PC-9 (cell line): Measurements from ENCODE around the gene C1orf232. TPM values are rescaled to one million over a fixed set of nuclear protein-coding genes. Genes with fewer than 3 reads are reported as not detected.

ENCODE experiments used
- BruUV-seq: library from RNA; stranded (reverse); fragments of 400-500 nt; replicated peaks from 2 replicates; lab custom pipeline; 2021; lab: Mats Ljungman, UMichigan
- CTCF ChIA-PET: fragments of 300-600 bp; sonication (Branson Sonifier 250); formaldehyde crosslinking; loops from one replicate; lab custom pipeline; 2022; ENCODE audit warnings: antibody characterized with exemption; lab: Charles Lee
- POLR2A ChIA-PET: fragments of 300-600 bp; sonication (Branson Sonifier 250); formaldehyde crosslinking; loops from one replicate; lab custom pipeline; 2022; ENCODE audit warnings: antibody characterized with exemption; ENCODE audit not compliant: unreplicated experiment; lab: Charles Lee
- DNase-seq, 2 experiments: peaks; one replicate each; pipeline versions ENCODE4 v3.0.0 to v3.0.0-alpha.2; 2015 to 2022; ENCODE audit warnings: mixed read lengths in 1 of 2
- H2AFZ ChIP-seq: fragments of 200-600 bp; sonication (generic); 2 replicates; pipeline ENCODE4 v1.8.1; 2017; ENCODE audit warnings: antibody characterized with exemption
- H3F3A ChIP-seq: fragments of 200-600 bp; sonication (generic); 2 replicates; pipeline ENCODE4 v1.8.1; 2017; ENCODE audit warnings: antibody characterized with exemption, mild to moderate bottlenecking, low read depth; ENCODE audit not compliant: insufficient read depth
- H3K27ac ChIP-seq: fragments of 200-600 bp; sonication (generic); 2 replicates; pipeline ENCODE4 v1.6.1; 2016; ENCODE audit warnings: mixed run types
- H3K27me3 ChIP-seq: fragments of 200-600 bp; sonication (generic); 2 replicates; pipeline ENCODE4 v1.6.1; 2016; ENCODE audit warnings: low read depth, mixed run types; ENCODE audit not compliant: insufficient read depth
- H3K36me3 ChIP-seq: fragments of 200-600 bp; sonication (generic); 2 replicates; pipeline ENCODE4 v1.6.1; 2016; ENCODE audit warnings: low read depth, mixed run types
- H3K4me1 ChIP-seq: fragments of 200-600 bp; sonication (generic); replicated peaks from 2 replicates; pipeline ENCODE4 v1.6.1; 2016; ENCODE audit warnings: mixed run types; ENCODE audit not compliant: insufficient read depth
- H3K4me2 ChIP-seq: fragments of 200-600 bp; sonication (generic); 2 replicates; pipeline ENCODE4 v1.6.1; 2017; ENCODE audit warnings: mixed run types
- H3K4me3 ChIP-seq: fragments of 200-600 bp; sonication (generic); 2 replicates; pipeline ENCODE4 v1.6.1; 2016; ENCODE audit warnings: mixed run types
- H3K79me2 ChIP-seq: fragments of 200-600 bp; sonication (generic); 2 replicates; pipeline ENCODE4 v1.6.1; 2017; ENCODE audit warnings: low read depth, mixed run types
- H3K9me2 ChIP-seq: fragments of 200-600 bp; sonication (generic); 2 replicates; pipeline ENCODE4 v1.8.1; 2017; ENCODE audit warnings: mild to moderate bottlenecking; ENCODE audit not compliant: insufficient read depth
- H3K9me3 ChIP-seq: fragments of 200-600 bp; sonication (generic); 2 replicates; pipeline ENCODE4 v1.8.1; 2016; ENCODE audit warnings: low read depth; ENCODE audit not compliant: insufficient read depth
- H4K20me1 ChIP-seq: fragments of 200-600 bp; sonication (generic); 2 replicates; pipeline ENCODE4 v1.8.1; 2017; ENCODE audit not compliant: insufficient read depth
- CTCF ChIP-seq: fragments of 200-600 bp; sonication (generic); conservative IDR thresholded peaks from 2 replicates; pipeline ENCODE4 v1.6.1; 2017; ENCODE audit warnings: mixed run types, antibody characterized with exemption, mild to moderate bottlenecking, moderate library complexity
- EZH2 ChIP-seq: fragments of 200-600 bp; sonication (generic); IDR thresholded peaks from 2 replicates; pipeline ENCODE4 v1.8.0; 2017; ENCODE audit warnings: antibody characterized with exemption, low read depth
- intact Hi-C: fragments of 100-400 bp; cut with micrococcal nuclease; formaldehyde crosslinking; loops from one replicate; pipeline ENCODE4 v1.10.0; 2022; ENCODE audit not compliant: unreplicated experiment
- total RNA-seq: library from RNA; stranded (reverse); gene quantifications from 2 replicates; pipeline ENCODE4 v1.2.3, GENCODE V29; 2021

The C1orf232 gene
- total RNA-seq, 1 experiment from 2014 or later = not detected

GRCh38 chr1:26182383-26182696, 13.6 kb upstream of the C1orf232 start:
- no peaks in the 10 kb centered on the region for H3K9me3 ChIP-seq
- ChIA-PET CTCF (no interaction called here), POLR2A (no interaction called here)
- H3K4me3 ChIP-seq = no peak overlapping the region
- intact Hi-C loops = no loop called here
- TF ChIP-seq CTCF (no peak), EZH2 (no peak)
- peaks cover 6% of the 10 kb centered on the region; the same call in 1 of the 2 replicates for H3K36me3 ChIP-seq
- no TSS peak for BruUV-seq
- H2AFZ ChIP-seq = no peak overlapping the region
- H4K20me1 ChIP-seq = no peaks in the 10 kb centered on the region
- peaks cover 26% of the 10 kb centered on the region for H3K4me1 ChIP-seq
- H3K27me3 ChIP-seq = no peaks in the 10 kb centered on the region
- DNase-seq = no peak
- H3K9me2 ChIP-seq = no peaks in the 10 kb centered on the region
- H3F3A ChIP-seq = peaks cover 15% of the 10 kb centered on the region
- peak overlapping the region; percentile 38 for H3K4me2 ChIP-seq
- peaks cover 14% of the 10 kb centered on the region for H3K79me2 ChIP-seq
- H3K27ac ChIP-seq = peak overlapping the region; percentile 74

DNA sequence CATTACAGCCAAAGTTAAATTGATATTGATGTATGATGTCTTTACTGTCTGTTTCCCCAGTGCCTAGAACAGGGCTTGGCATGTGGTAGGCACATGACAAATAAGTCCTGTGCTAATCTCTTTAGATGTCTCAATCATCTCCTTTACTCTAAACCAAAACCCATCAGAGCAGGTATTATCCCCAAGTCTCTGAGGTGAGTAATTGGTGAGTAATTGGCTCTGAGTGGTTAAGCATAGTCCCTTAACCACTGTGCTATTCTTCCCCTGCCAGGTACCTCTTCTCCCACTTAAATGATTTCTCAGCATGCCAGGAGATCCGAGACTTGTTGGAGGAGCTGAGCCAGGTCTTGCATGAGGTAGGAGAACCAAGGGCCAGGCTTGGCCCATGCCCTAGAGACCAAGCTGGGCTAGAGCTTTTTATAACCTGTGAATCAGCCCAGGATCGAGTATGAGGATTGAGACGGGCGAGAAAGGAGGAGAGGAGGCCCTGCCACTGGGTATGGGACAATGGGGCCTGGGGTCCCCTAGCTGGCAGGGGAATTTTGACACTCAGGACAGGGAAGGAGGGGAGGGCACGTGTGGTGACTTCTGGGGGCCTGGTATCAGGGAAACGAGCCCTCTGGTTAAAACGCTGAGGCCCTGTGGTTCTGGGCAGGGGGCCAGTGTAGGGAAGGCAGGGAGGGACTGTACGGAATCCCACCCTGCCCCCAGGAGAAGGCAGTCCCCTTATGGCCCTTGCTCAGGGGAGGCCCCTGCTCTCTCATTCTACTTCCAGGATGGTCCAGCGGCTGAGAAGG, 13.0 kb upstream of the C1orf232 start:
- ChIA-PET CTCF (no interaction called here), POLR2A (no interaction called here)
- H3K9me2 ChIP-seq = no peaks in the 10 kb centered on the region
- peaks cover 26% of the 10 kb centered on the region for H3K4me1 ChIP-seq
- peak in 1 of 2 experiments; percentile 93 for DNase-seq
- peak overlapping the region; percentile 74 for H3K27ac ChIP-seq
- no peak overlapping the region for H3K4me3 ChIP-seq
- peak overlapping the region; percentile 38 for H3K4me2 ChIP-seq
- H3K9me3 ChIP-seq = no peaks in the 10 kb centered on the region
- intact Hi-C loops = no loop called here
- H3K79me2 ChIP-seq = peaks cover 14% of the 10 kb centered on the region
- H4K20me1 ChIP-seq = no peaks in the 10 kb centered on the region
- no TSS peak for BruUV-seq
- no peak for TF ChIP-seq EZH2
- TF ChIP-seq CTCF = no peak
- H3F3A ChIP-seq = peaks cover 18% of the 10 kb centered on the region
- no peak overlapping the region for H2AFZ ChIP-seq
- H3K27me3 ChIP-seq = no peaks in the 10 kb centered on the region
- H3K36me3 ChIP-seq = peaks cover 6% of the 10 kb centered on the region; the same call in 1 of the 2 replicates

DNA sequence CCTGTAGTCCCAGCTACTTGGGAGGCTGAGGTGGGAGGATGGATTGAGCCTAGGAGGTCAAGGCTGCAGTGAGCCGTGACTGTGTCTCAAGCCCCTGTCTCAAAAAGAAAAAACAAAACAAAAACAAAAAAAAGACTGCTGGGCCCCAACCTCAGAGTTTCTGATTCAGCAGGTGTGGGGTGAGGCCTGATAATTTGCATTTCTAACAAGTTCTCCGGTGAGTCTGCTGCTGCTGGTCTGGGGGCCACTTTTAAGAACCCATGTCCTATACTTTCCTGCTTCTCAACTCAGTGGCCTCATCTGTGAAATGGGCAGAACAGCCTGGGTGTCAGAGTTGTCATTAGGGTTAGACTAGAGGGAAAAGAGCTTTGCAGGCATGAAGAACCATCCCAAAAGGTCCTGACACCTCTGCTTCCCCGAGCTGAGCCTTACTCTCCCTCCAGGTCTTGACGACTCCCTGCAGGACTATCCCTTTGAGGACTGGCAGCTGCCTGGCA, 11.3 kb upstream of the C1orf232 start:
- Histone ChIP-seq H3K36me3 (peaks cover 6% of the 10 kb centered on the region; the same call in 1 of the 2 replicates), H3K4me2 (no peak overlapping the region), H3K27ac (no peak overlapping the region), H3K27me3 (no peaks in the 10 kb centered on the region), H4K20me1 (no peaks in the 10 kb centered on the region), H3K9me2 (no peaks in the 10 kb centered on the region), H2AFZ (no peak overlapping the region), H3K9me3 (no peaks in the 10 kb centered on the region), H3F3A (peaks cover 28% of the 10 kb centered on the region), H3K4me1 (peaks cover 26% of the 10 kb centered on the region), H3K79me2 (peaks cover 14% of the 10 kb centered on the region), H3K4me3 (no peak overlapping the region)
- intact Hi-C loops = no loop called here
- no peak for DNase-seq
- CTCF ChIA-PET = no interaction called here
- no TSS peak for BruUV-seq
- TF ChIP-seq EZH2 = no peak
- no peak for TF ChIP-seq CTCF
- POLR2A ChIA-PET = no interaction called here
